Testis (tissue), 2 donors: Measurements from ENCODE around the gene CNN1.

Source experiments
- CTCF ChIP-seq, 3 experiments: fragments of 450-650 bp in 2 of 3; fragments of 200-600 bp in 1 of 3; sonication (generic) in 1 of 3; IDR thresholded peaks; one replicate each; pipeline ENCODE4 v1.5.1; 2016 to 2019; ENCODE audit warnings: antibody characterized with exemption in 3 of 3, mild to moderate bottlenecking in 2 of 3, moderate library complexity in 1 of 3
- POLR2A ChIP-seq: fragments of 450-650 bp; IDR thresholded peaks from one replicate; pipeline ENCODE4 v1.6.1; 2017; ENCODE audit warnings: antibody characterized with exemption, mild to moderate bottlenecking, moderate library complexity

- no peak for TF ChIP-seq CTCF (IDR thresholded peaks at IDR 0.05)
- TF ChIP-seq POLR2A = no peak
Observed at GRCh38 chr19:11539495-11540365, 1.1 kb downstream of the CNN1 start.
